Adrenal gland (tissue), 12 donors: ENCODE data around the gene CGA. TPM values are rescaled to one million over a fixed set of nuclear protein-coding genes. Genes with fewer than 3 reads are reported as not detected.

Source experiments
- DNase-seq, 7 donors: peaks; one replicate each; pipeline ENCODE4 v3.0.0-alpha.2; 2019 to 2020
- H3K27ac ChIP-seq, 5 donors: fragments of 200-600 bp; sonication (generic) in 4 of 5; 1 replicate in 3 of 5; 2 replicates in 2 of 5; pipeline versions ENCODE4 v1.5.1 to v1.8.0; 2016 to 2020; ENCODE audit warnings: mild to moderate bottlenecking in 1 of 5
- H3K27me3 ChIP-seq: fragments of 200-600 bp; 2 replicates; pipeline ENCODE4 v1.8.0; 2021
- H3K36me3 ChIP-seq, 2 donors: fragments of 200-600 bp; replicated peaks in 1 of 2; 1 replicate in 1 of 2; 2 replicates in 1 of 2; pipeline versions ENCODE4 v1.5.1 to v1.8.0; 2018 to 2022
- H3K4me1 ChIP-seq, 2 donors: fragments of 200-600 bp; replicated peaks in 1 of 2; 1 replicate in 1 of 2; 2 replicates in 1 of 2; pipeline versions ENCODE4 v1.5.1 to v1.8.0; 2018 to 2021
- H3K4me3 ChIP-seq, 4 donors: fragments of 200-600 bp; sonication (generic) in 3 of 4; one replicate each; pipeline ENCODE4 v1.5.1; 2016 to 2018
- H3K9me3 ChIP-seq, 3 donors: fragments of 200-600 bp; sonication (generic) in 1 of 3; replicated peaks in 1 of 3; 1 replicate in 2 of 3; 2 replicates in 1 of 3; pipeline versions ENCODE4 v1.5.1 to v1.8.0; 2016 to 2021
- CTCF ChIP-seq, 6 experiments: fragments of 450-650 bp in 4 of 6; fragments of 200-600 bp in 2 of 6; sonication (generic) in 1 of 6; IDR thresholded peaks; 1 replicate in 5 of 6; 2 replicates in 1 of 6; pipeline versions ENCODE4 v1.5.1 to v1.8.0; 2016 to 2021; ENCODE audit warnings: antibody characterized with exemption in 6 of 6, mild to moderate bottlenecking in 2 of 6, moderate library complexity in 1 of 6
- POLR2A ChIP-seq, 2 donors: fragments of 450-650 bp; IDR thresholded peaks; one replicate each; pipeline ENCODE4 v1.6.1; 2017; ENCODE audit warnings: antibody characterized with exemption in 2 of 2, mild to moderate bottlenecking in 2 of 2, moderate library complexity in 1 of 2
- WGBS, 4 donors: extraction: QIAGEN DNeasy Blood & Tissue Kit in 2 of 4; methylation state at CpG; one replicate each; pipeline versions ENCODE4 v1.1.5 to v1.1.7; 2013 to 2017; 5-methylcytosine and 5-hydroxymethylcytosine counted together
- intact Hi-C, 2 donors: fragments of 100-400 bp; cut with DNase I; formaldehyde crosslinking; loops; one replicate each; pipeline versions ENCODE4 v1.14.1 to v1.15.0; 2022 to 2023
- polyA plus RNA-seq, 3 donors: library from polyadenylated mRNA; stranded (reverse); fragments of 200-250 nt in 2 of 3; fragments of 350-450 nt in 1 of 3; fragmentation: Illumina TruSeq in 1 of 3; extraction: RNeasy Lipid Tissue Mini Kit (QIAGEN cat#74804) in 1 of 3; gene quantifications; one replicate each; pipeline ENCODE4 v1.2.3, GENCODE V29; 2013 to 2014
- total RNA-seq, 9 donors: library from RNA; depleted of rRNA in 4 of 9; stranded (reverse); fragments of >200 nt in 4 of 9; fragments of 120-200 nt in 1 of 9; fragmentation: NEBNext Ultra II Directional in 1 of 9; extraction: Animal tissue kit (Norgen Biotek cat#: 25700) in 1 of 9; gene quantifications; one replicate each; pipeline versions ENCODE4 v1.1.0 to v1.2.4, GENCODE V29; 2013 to 2023
- donor health status: healthy with polysubstance abuse.
- donor health status: Bipolar disorder and iron deficiency.
- donor health status: DM: yes; HTN: yes; CAD: no.
- donor health status: DM: no; HTN: no; CAD: no.
- donor health status: DM: no; HTN: no; CAD: no.
- donor health status: DM: yes; HTN: yes; CAD: no.

Gene CGA
- total and polyA plus RNA-seq, 12 donors, result 0.29 to 0.83 (median 0.46) TPM; not detected in 7

- DNase-seq, result no peak
- 71 to 83% (median 80%) methylated on average over 1 of the region's 1 CpG for WGBS, 4 donors
- no peaks in the 10 kb centered on the region for H3K9me3 ChIP-seq
- H3K36me3 ChIP-seq, result no peaks in the 10 kb centered on the region
- H3K27me3 ChIP-seq, result no peaks in the 10 kb centered on the region
- TF ChIP-seq CTCF (IDR thresholded peaks at IDR 0.05), result no peak
- no peak for TF ChIP-seq POLR2A (IDR thresholded peaks at IDR 0.05)
- no peak overlapping the region for H3K4me3 ChIP-seq
- intact Hi-C loops, result no loop called here
- H3K4me1 ChIP-seq, result no peaks in the 10 kb centered on the region
- H3K27ac ChIP-seq, result no peak overlapping the region
Measured at GRCh38 chr6:87053312-87053711, 41.6 kb downstream of the CGA start.

GRCh38 chr6:87049779-87050178, 45.1 kb downstream of the CGA start:
- DNase-seq, result no peak
- TF ChIP-seq CTCF (IDR thresholded peaks at IDR 0.05) (no peak), POLR2A (IDR thresholded peaks at IDR 0.05) (no peak)
- 92 to 97% (median 96%) methylated on average over 1 of the region's 1 CpG for WGBS, 4 donors
- Histone ChIP-seq H3K27ac (no peak overlapping the region), H3K36me3 (no peaks in the 10 kb centered on the region), H3K9me3 (no peaks in the 10 kb centered on the region), H3K27me3 (no peaks in the 10 kb centered on the region), H3K4me3 (no peak overlapping the region), H3K4me1 (no peaks in the 10 kb centered on the region)
- intact Hi-C loops, result no loop called here

GRCh38 chr6:87045521-87046075, 49.3 kb downstream of the CGA start:
- no peaks in the 10 kb centered on the region for H3K4me1 ChIP-seq
- TF ChIP-seq CTCF (IDR thresholded peaks at IDR 0.05) (no peak), POLR2A (IDR thresholded peaks at IDR 0.05) (no peak)
- WGBS, 4 donors, result 45 to 63% (median 54%) methylated on average over 5 of the region's 5 CpGs
- no peak overlapping the region for H3K4me3 ChIP-seq
- no peaks in the 10 kb centered on the region for H3K36me3 ChIP-seq
- H3K27me3 ChIP-seq, result no peaks in the 10 kb centered on the region
- H3K27ac ChIP-seq, result no peak overlapping the region
- no peak for DNase-seq
- no peaks in the 10 kb centered on the region for H3K9me3 ChIP-seq
- intact Hi-C loops, result no loop called here

- DNase-seq, result no peak
- no peak for TF ChIP-seq POLR2A (IDR thresholded peaks at IDR 0.05)
- no peak for TF ChIP-seq CTCF (IDR thresholded peaks at IDR 0.05)
- Histone ChIP-seq H3K36me3 (no peaks in the 10 kb centered on the region), H3K4me1 (no peaks in the 10 kb centered on the region), H3K4me3 (no peak overlapping the region), H3K9me3 (no peaks in the 10 kb centered on the region), H3K27ac (no peak overlapping the region), H3K27me3 (no peaks in the 10 kb centered on the region)
- 85 to 90% (median 88%) methylated on average over 4 of the region's 4 CpGs for whole genome bisulfite sequencing, 4 donors
- intact Hi-C loops, result no loop called here
Measured at GRCh38 chr6:87040729-87041128, 54.2 kb downstream of the CGA start.

Other genes with a start within 250 kb of the CGA start
- under 1 TPM in 1 of 9 donors, not detected in 8; 0.22 TPM for gene HTR1E, start 157.6 kb downstream of the CGA start, total RNA-seq
- gene HTR1E, start 157.6 kb downstream of the CGA start, polyA plus RNA-seq, result under 1 TPM in 1 of 3 donors, not detected in 2; 0.13 TPM
- gene ZNF292, start 60.5 kb upstream of the CGA start, total RNA-seq, result 10 to 100 TPM; 10.5 to 57.2 (median 32.8) TPM
- 10 to 100 TPM in 1 of 3 donors, 1 to 10 TPM in 2; 4.8 to 16.0 (median 9.8) TPM for gene ZNF292, start 60.5 kb upstream of the CGA start, polyA plus RNA-seq
- 10 to 100 TPM in 4 of 9 donors, 1 to 10 TPM in 5; 4.3 to 17.7 (median 9.1) TPM for gene SMIM8, start 227.5 kb upstream of the CGA start, total RNA-seq
- gene SMIM8, start 227.5 kb upstream of the CGA start, polyA plus RNA-seq, result 1 to 10 TPM; 8.8 to 9.5 (median 9.0) TPM
- gene GJB7, start 234.2 kb upstream of the CGA start, total RNA-seq, result not detected
- under 1 TPM in 1 of 3 donors, not detected in 2; 0.03 TPM for gene GJB7, start 234.2 kb upstream of the CGA start, polyA plus RNA-seq
- 1 to 10 TPM in 6 of 9 donors, under 1 TPM in 2, not detected in 1; 0.55 to 9.6 (median 2.4) TPM for gene C6orf163, start 249.7 kb upstream of the CGA start, total RNA-seq
- gene C6orf163, start 249.7 kb upstream of the CGA start, polyA plus RNA-seq, result 10 to 100 TPM in 1 of 3 donors, 1 to 10 TPM in 1, under 1 TPM in 1; 0.81 to 20.4 (median 4.5) TPM